ENCODE results near the gene PARN. TPM values are rescaled to one million over a fixed set of nuclear protein-coding genes. Genes with fewer than 3 reads are reported as not detected.
A peak's percentile ranks its signal among the peaks of the same experiment; 100 is the strongest.
"Not testable (repeated sequence)": the region's sequence is repeated elsewhere in the genome, so short reads cannot be mapped to it uniquely, and the experiment has no call there.

PARN gene
- total and polyA plus RNA-seq, 2 of the 4 experiments (the other 2 are of a cell fraction), result 24.6 to 25.1 TPM

DNA sequence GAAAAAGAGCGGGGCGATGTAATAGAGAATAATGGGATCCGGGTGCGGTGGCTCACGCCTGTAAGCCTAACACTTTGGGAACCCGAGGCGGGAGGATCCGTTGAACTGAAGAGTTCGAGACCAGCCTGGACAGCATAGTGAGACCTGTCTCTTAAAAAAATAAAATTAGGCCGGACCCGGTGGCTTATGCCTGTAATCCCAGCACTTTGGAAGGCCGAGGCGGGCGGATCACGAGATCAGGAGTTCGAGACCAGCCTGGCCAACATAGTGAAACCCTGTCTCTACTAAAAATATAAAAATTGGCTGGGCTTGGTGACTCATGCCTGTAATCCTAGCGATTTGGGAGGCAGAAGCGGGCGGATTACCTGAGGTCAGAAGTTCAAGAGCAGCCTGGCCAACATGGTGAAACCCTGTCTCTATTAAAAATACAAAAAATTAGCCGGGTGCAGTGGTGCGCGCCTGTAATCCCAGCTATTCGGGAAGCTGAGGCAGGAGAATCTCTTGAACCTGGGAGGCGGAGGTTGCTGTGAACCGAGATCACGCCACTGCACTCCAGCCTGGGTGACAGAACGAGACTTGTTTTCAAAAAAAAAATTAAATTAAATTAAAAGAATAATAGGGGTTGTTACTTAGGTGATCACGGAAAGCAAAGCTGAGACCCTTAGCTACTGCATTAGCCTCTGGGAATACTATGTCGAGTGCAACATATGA lies 715 bp upstream of the PARN start:
- Histone ChIP-seq H4K91ac (ENCODE audit: insufficient read depth, low read depth, low read length) (peak overlapping the region; percentile 80), H3K4me3 (ENCODE audit: insufficient read depth, low read depth, low read length) (peak overlapping the region; percentile 19), H4K5ac (ENCODE audit: low read depth, low read length) (peak overlapping the region; percentile 46), H4K8ac (ENCODE audit: low read depth in 2 of 2, low read length in 2 of 2) (peak overlapping the region; percentile 86 to 98), H4K20me1 (ENCODE audit: insufficient read depth, low read length) (peaks cover 20% of the 10 kb centered on the region), H3K9ac (ENCODE audit: low read depth, low read length) (peak overlapping the region; percentile 12), H2BK120ac (ENCODE audit: low read depth, low read length) (peak overlapping the region; percentile 41; the same call in 1 of the 2 replicates), H3K4me2 (ENCODE audit: low read depth, low read length) (peak overlapping the region; percentile 40), H3K14ac (replicated peaks; ENCODE audit: low read depth, low read length) (peak overlapping the region; percentile 96; the same call in 1 of the 2 replicates), H2AFZ (replicated peaks; ENCODE audit: low read length, poor library complexity) (peak overlapping the region; percentile 94), H2AK5ac (ENCODE audit: low read depth, low read length) (peak overlapping the region; percentile 27), H3K79me1 (ENCODE audit: low read depth in 1 of 2, low read length in 2 of 2) (peaks cover 18 to 48% of the 10 kb centered on the region in 2 experiments), H3K27ac (ENCODE audit: insufficient read depth, low read length) (peak overlapping the region; percentile 23), H2BK15ac (ENCODE audit: low read depth, low read length) (0 out of 3 replicates have a peak overlapping the region, but pooled peaks have one; percentile 20), H2AK9ac (replicated peaks; ENCODE audit: low read depth, low read length, poor library complexity) (peak overlapping the region; percentile 18), H3K4ac (ENCODE audit: low read depth, low read length) (peak overlapping the region; percentile 95), H3K18ac (ENCODE audit: low read depth, low read length) (peak overlapping the region; percentile 4; the same call in 1 of the 2 replicates), H2BK5ac (ENCODE audit: low read depth, low read length, poor library complexity, severe bottlenecking) (peak overlapping the region; percentile 61)
- H3K9me3 ChIP-seq (ENCODE audit: control insufficient read depth, insufficient read depth, low read length); H2BK20ac ChIP-seq (ENCODE audit: low read depth, low read length); H3K27me3 ChIP-seq (ENCODE audit: control insufficient read depth, insufficient read depth, low read length); POLR2A ChIA-PET (ENCODE audit: unreplicated experiment); H3K36me3 ChIP-seq (ENCODE audit: control insufficient read depth, insufficient read depth, low read length); H3K56ac ChIP-seq (ENCODE audit: extremely low read depth, insufficient read depth, low read length); H3K9me1 ChIP-seq (ENCODE audit: insufficient read depth, low read length); H3K4me1 ChIP-seq (ENCODE audit: control insufficient read depth, insufficient read depth, low read length); ATAC-seq (ENCODE audit: low read depth); CTCF ChIA-PET; H3K23ac ChIP-seq (ENCODE audit: low read depth, low read length); BruUV-seq (replicated peaks); DNase-seq; dilution Hi-C loops (cut with HindIII; ENCODE audit: low sequenced_read_pairs, unreplicated experiment); intact Hi-C loops (cut with micrococcal nuclease): not testable (repeated sequence)
- in situ Hi-C loops (cut with MboI; ENCODE audit: low sequenced_read_pairs), result loop anchor here (25.0 kb wide), 1 partner anchor 332 kb away; no protein-coding TSS in a partner anchor
- WGBS, 2 experiments (ENCODE audit: extremely low coverage in 2 of 2, insufficient read length in 1 of 2), result 71% methylated on average over 12 of the region's 29 CpGs; no CpG with 5 or more reads in 1 of the 2 experiments
